Calu3 (cell line): ENCODE results near the gene WNT4. TPM values are rescaled to one million over a fixed set of nuclear protein-coding genes. Genes with fewer than 3 reads are reported as not detected.

Experiments used
- BruUV-seq: library from RNA; stranded (reverse); fragments of 400-500 nt; replicated peaks from 2 replicates; lab custom pipeline; 2021; lab: Mats Ljungman, UMichigan
- CTCF ChIA-PET: fragments of 300-600 bp; sonication (Branson Sonifier 250); formaldehyde crosslinking; loops from one replicate; lab custom pipeline; 2022; ENCODE audit warnings: antibody characterized with exemption; lab: Charles Lee
- DNase-seq: peaks from one replicate; pipeline ENCODE4 v3.0.0; 2022
- H3K27ac Mint-ChIP-seq: one replicate; pipeline ENCODE4 v1.8.0; 2022; ENCODE audit warnings: mixed read lengths; ENCODE audit not compliant: unreplicated experiment
- H3K27me3 Mint-ChIP-seq: one replicate; pipeline ENCODE4 v1.8.0; 2022; ENCODE audit warnings: mixed read lengths; ENCODE audit not compliant: unreplicated experiment
- H3K36me3 Mint-ChIP-seq: one replicate; pipeline ENCODE4 v1.8.0; 2022; ENCODE audit warnings: mild to moderate bottlenecking, moderate library complexity, mixed read lengths; ENCODE audit not compliant: insufficient read depth, unreplicated experiment
- H3K4me1 Mint-ChIP-seq: one replicate; pipeline ENCODE4 v1.8.0; 2022; ENCODE audit warnings: mild to moderate bottlenecking, low read depth, mixed read lengths; ENCODE audit not compliant: unreplicated experiment
- H3K4me3 Mint-ChIP-seq: one replicate; pipeline ENCODE4 v1.8.0; 2022; ENCODE audit warnings: mild to moderate bottlenecking, low read depth, moderate library complexity, mixed read lengths; ENCODE audit not compliant: unreplicated experiment
- H3K9me3 Mint-ChIP-seq: one replicate; pipeline ENCODE4 v1.8.0; 2022; ENCODE audit warnings: low read depth, mixed read lengths; ENCODE audit not compliant: unreplicated experiment
- intact Hi-C: fragments of 100-400 bp; cut with micrococcal nuclease; formaldehyde crosslinking; loops from one replicate; pipeline ENCODE4 v1.10.0; 2022; ENCODE audit not compliant: unreplicated experiment
- total RNA-seq: library from RNA; stranded (reverse); gene quantifications from 2 replicates; pipeline ENCODE4 v1.2.3, GENCODE V29; 2022
- TF ChIP-seq, protein P1 (sequence below): fragments of 200-600 bp; IDR thresholded peaks from one replicate; pipeline ENCODE4 v1.8.0; 2022; ENCODE audit warnings: antibody characterized with exemption; ENCODE audit not compliant: unreplicated experiment

The WNT4 gene
- total RNA-seq, 1 experiment from 2014 or later = 1.9 TPM

DNA sequence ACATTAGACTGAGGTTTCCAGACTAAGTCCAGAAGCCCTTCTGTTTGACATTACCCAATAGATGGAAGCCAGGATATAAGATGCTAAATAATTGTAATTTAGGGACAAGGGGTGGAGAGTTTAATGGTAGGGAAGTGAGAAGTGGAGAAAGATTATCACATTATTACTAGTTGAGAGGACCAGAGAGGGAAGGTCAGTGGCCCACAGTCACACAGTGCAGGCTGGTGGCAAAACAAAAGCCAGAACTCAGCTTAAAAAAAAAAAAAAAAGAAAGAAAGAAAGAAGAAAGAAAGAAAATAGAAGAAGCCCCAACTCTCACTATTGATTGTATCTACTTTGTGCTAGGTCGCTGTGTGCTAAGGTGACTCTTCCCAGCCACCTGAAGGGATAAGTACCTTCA, 41.6 kb upstream of the WNT4 start:
- no TSS peak for BruUV-seq
- Mint-ChIP-seq H3K27me3 (peaks cover 27% of the 10 kb centered on the region), H3K9me3 (no peaks in the 10 kb centered on the region), H3K4me3 (no peak overlapping the region), H3K4me1 (no peaks in the 10 kb centered on the region), H3K27ac (no peak overlapping the region), H3K36me3 (no peaks in the 10 kb centered on the region)
- intact Hi-C loops = no loop called here
- TF ChIP-seq, protein P1, sequence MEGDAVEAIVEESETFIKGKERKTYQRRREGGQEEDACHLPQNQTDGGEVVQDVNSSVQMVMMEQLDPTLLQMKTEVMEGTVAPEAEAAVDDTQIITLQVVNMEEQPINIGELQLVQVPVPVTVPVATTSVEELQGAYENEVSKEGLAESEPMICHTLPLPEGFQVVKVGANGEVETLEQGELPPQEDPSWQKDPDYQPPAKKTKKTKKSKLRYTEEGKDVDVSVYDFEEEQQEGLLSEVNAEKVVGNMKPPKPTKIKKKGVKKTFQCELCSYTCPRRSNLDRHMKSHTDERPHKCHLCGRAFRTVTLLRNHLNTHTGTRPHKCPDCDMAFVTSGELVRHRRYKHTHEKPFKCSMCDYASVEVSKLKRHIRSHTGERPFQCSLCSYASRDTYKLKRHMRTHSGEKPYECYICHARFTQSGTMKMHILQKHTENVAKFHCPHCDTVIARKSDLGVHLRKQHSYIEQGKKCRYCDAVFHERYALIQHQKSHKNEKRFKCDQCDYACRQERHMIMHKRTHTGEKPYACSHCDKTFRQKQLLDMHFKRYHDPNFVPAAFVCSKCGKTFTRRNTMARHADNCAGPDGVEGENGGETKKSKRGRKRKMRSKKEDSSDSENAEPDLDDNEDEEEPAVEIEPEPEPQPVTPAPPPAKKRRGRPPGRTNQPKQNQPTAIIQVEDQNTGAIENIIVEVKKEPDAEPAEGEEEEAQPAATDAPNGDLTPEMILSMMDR = no peak
- CTCF ChIA-PET = no interaction called here
- DNase-seq = no peak

DNA sequence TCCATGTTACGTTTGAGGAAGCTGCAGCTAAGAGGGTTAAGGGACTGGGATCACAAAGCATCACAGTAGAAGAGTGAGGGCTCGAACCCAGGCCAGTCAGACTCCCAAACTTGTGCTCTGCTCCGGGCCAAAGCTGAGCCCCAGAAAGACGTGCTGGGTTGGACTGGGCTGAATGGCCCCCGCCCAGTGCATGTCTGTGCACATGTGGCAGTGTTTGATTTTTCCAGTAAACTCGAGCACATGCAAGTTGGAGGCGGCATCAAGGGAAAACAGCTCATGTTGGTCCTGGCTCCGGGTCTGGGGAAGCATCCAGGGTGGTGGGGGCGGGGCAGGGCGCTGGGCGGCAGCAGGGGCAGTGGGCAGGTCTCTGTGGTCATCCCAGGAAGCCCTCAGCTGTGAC, 39.8 kb upstream of the WNT4 start:
- no peaks in the 10 kb centered on the region for H3K4me1 Mint-ChIP-seq
- H3K27me3 Mint-ChIP-seq = peaks cover 17% of the 10 kb centered on the region
- no peak overlapping the region for H3K4me3 Mint-ChIP-seq
- intact Hi-C loops = no loop called here
- no peaks in the 10 kb centered on the region for H3K9me3 Mint-ChIP-seq
- no TSS peak for BruUV-seq
- no peak overlapping the region for H3K27ac Mint-ChIP-seq
- DNase-seq = no peak
- TF ChIP-seq, protein P1 = no peak
- no peaks in the 10 kb centered on the region for H3K36me3 Mint-ChIP-seq
- CTCF ChIA-PET = interaction anchor here (0.6 to 0.7 kb wide), 2 partner anchors 127 to 238 kb away, joined by 3 to 4 read pairs; no protein-coding TSS in a partner anchor

DNA sequence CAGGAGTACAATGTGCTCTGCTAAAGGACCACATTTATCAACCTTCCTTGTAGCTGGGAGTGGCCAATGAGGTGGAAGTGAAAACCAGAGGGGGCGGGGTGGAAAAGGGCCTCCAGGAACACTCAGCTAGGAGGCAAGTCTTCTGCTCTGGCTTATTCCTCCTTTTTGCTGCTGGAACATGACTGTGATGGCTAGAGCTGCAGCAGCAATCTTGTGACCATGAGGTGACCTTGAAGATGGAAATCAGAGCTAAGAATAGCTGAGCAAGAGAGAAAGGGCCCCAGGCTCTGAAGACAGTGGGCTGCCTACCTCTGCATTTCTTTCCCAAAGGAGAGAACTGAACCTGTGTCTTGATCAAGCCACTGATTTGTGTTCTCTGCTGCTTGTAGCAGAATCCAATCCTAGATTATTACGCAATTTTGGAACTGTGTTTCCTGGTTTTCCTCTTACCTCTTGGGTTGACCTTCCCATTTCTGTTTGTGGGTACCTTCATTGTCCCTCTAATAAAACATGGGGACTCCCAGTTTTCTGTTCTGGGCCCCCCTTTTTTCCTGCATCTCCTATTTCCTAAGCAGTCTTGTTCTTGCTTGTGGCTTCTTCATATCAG, 36.4 kb upstream of the WNT4 start:
- Mint-ChIP-seq H3K36me3 (no peaks in the 10 kb centered on the region), H3K4me1 (no peaks in the 10 kb centered on the region), H3K27me3 (peaks cover 15% of the 10 kb centered on the region), H3K4me3 (no peak overlapping the region), H3K9me3 (no peaks in the 10 kb centered on the region), H3K27ac (no peak overlapping the region)
- intact Hi-C loops = no loop called here
- DNase-seq = no peak
- CTCF ChIA-PET = no interaction called here
- TF ChIP-seq, protein P1 = no peak
- no TSS peak for BruUV-seq

DNA sequence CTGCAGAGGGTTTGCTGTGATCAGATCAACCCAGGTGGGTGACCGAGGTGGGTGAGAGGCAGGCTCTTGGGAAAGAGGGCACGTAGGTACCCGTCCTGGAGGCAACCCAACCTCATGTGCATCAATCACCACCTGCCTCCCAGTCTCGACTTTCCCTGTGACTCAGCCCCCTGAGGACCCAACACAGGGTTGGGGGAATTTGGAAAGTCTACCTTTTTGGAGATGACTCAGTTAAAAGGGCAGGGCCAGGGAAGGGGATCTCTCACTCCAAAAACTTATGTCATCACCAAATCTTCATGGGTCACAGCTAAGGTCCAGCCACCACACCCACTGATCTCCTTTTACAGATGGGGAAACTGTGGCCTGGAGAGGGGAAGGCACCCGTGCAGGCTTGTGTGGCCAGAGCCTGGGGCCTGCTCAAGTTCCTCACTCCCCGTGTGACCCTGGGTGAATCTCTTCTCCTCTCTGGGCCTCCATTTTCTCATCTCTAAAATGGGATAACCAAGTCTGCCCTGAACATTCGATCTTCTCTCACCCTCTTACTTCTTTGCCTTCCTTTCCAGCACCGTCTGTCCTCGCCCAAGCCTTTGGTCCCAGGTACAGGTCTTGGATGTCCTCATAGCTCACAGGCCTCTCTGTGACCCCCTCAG, 34.6 kb upstream of the WNT4 start:
- H3K9me3 Mint-ChIP-seq = no peaks in the 10 kb centered on the region
- no peak overlapping the region for H3K27ac Mint-ChIP-seq
- no peak for DNase-seq
- CTCF ChIA-PET = no interaction called here
- H3K4me1 Mint-ChIP-seq = no peaks in the 10 kb centered on the region
- intact Hi-C loops = no loop called here
- no peak overlapping the region for H3K4me3 Mint-ChIP-seq
- TF ChIP-seq, protein P1 = no peak
- BruUV-seq = no TSS peak
- H3K27me3 Mint-ChIP-seq = peaks cover 13% of the 10 kb centered on the region
- H3K36me3 Mint-ChIP-seq = no peaks in the 10 kb centered on the region
